ENCODE measurements around the gene APCDD1.
"Not testable (repeated sequence)": the region's sequence is repeated elsewhere in the genome, so short reads cannot be mapped to it uniquely, and the experiment has no call there.

Gene APCDD1

DNA sequence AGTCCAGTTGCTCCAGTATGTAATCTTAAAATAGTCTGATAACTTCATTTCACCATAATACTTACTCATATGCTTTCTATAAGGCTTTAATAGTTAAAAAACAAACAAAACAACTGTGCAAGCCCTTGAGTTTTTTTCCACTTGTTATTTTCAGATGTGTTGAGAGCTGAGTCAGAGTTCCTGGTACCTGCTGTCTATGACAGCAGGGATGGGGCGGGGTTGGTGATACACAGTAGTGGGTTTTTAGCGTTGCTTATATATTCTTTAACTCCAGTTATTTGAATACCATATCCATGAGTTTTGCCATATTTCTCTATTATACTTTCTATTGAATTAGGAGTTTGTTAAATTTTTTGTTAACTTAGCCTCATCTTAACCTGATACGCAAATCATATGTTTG, 76.4 kb downstream of the APCDD1 start:
- no peaks in the 10 kb centered on the region for H3K9me3 ChIP-seq (ENCODE audit: control insufficient read depth, low read length)
- H3K4me3 ChIP-seq (ENCODE audit: low read length), result no peak overlapping the region
- DNase-seq (ENCODE audit: low read depth), result no peak
- H3K27me3 ChIP-seq (replicated peaks; ENCODE audit: control insufficient read depth, insufficient read depth, low read length), result no peaks in the 10 kb centered on the region
- H3K4me1 ChIP-seq (ENCODE audit: control insufficient read depth, insufficient read depth, low read length), result peaks cover 12% of the 10 kb centered on the region
- H3K36me3 ChIP-seq (ENCODE audit: control insufficient read depth, insufficient read depth, low read length, severe bottlenecking), result peaks cover 4% of the 10 kb centered on the region
- H3K9ac ChIP-seq (ENCODE audit: low read length), result no peak overlapping the region

DNA sequence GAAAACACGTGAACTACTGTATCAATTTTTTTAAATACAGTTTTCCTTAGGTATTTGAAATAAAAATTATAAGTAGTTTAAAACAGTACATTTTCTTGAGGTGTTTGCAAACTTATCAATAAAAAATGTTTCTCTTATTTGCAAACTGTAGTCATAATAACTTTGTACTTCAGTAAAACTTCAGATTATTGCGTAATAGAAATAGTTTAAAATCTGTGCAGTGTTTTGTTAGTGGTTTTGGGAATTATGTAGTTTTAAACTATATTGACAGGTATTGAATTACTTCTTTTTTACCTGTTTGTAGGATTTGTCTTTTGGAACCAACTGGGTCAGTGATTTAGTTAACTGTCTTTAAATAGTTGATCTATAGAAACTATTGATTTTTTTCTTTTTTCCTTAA, 78.7 kb downstream of the APCDD1 start:
- Histone ChIP-seq H3K4me3 (ENCODE audit: low read length) (no peak overlapping the region), H3K4me1 (ENCODE audit: control insufficient read depth, insufficient read depth, low read length) (peaks cover 5% of the 10 kb centered on the region), H3K9ac (ENCODE audit: low read length) (no peak overlapping the region), H3K36me3 (ENCODE audit: control insufficient read depth, insufficient read depth, low read length, severe bottlenecking) (peaks cover 15% of the 10 kb centered on the region), H3K9me3 (ENCODE audit: control insufficient read depth, low read length) (no peaks in the 10 kb centered on the region), H3K27me3 (replicated peaks; ENCODE audit: control insufficient read depth, insufficient read depth, low read length) (no peaks in the 10 kb centered on the region)
- DNase-seq (ENCODE audit: low read depth), result no peak

- H3K27me3 ChIP-seq (replicated peaks; ENCODE audit: control insufficient read depth, insufficient read depth, low read length), result no peaks in the 10 kb centered on the region
- H3K4me3 ChIP-seq (ENCODE audit: low read length), result no peak overlapping the region
- peaks cover 5% of the 10 kb centered on the region for H3K4me1 ChIP-seq (ENCODE audit: control insufficient read depth, insufficient read depth, low read length)
- no peaks in the 10 kb centered on the region for H3K9me3 ChIP-seq (ENCODE audit: control insufficient read depth, low read length)
- peaks cover 38% of the 10 kb centered on the region for H3K36me3 ChIP-seq (ENCODE audit: control insufficient read depth, insufficient read depth, low read length, severe bottlenecking)
- H3K9ac ChIP-seq (ENCODE audit: low read length), result no peak overlapping the region
- no peak for DNase-seq (ENCODE audit: low read depth)
These were observed 81.8 kb downstream of the APCDD1 start for GRCh38 chr18:10536280-10536679.

DNA sequence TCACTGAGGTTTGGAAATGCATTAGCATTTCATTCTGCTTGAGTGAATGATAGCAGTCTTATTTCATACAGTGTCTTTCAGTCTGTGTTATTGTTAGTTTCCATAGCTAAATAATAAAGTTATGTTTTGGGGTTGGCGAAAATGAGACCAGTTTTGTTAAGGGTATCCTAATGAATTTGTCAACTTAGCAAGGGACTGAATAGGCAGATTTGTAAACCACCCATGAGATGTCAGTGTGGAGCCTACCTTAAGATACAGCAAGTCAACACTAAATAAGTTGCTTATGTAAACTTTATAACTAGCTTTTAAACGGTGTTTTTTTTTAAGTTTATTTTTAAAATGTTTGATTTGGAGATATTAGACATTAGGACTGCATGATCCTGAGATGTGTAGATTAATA, 83.3 kb downstream of the APCDD1 start:
- Histone ChIP-seq H3K4me3 (ENCODE audit: low read length) (no peak overlapping the region), H3K36me3 (ENCODE audit: control insufficient read depth, insufficient read depth, low read length, severe bottlenecking) (peaks cover 51% of the 10 kb centered on the region), H3K27me3 (replicated peaks; ENCODE audit: control insufficient read depth, insufficient read depth, low read length) (no peaks in the 10 kb centered on the region), H3K4me1 (ENCODE audit: control insufficient read depth, insufficient read depth, low read length) (peaks cover 5% of the 10 kb centered on the region), H3K9me3 (ENCODE audit: control insufficient read depth, low read length) (no peaks in the 10 kb centered on the region), H3K9ac (ENCODE audit: low read length) (no peak overlapping the region)
- DNase-seq (ENCODE audit: low read depth), result no peak

DNA sequence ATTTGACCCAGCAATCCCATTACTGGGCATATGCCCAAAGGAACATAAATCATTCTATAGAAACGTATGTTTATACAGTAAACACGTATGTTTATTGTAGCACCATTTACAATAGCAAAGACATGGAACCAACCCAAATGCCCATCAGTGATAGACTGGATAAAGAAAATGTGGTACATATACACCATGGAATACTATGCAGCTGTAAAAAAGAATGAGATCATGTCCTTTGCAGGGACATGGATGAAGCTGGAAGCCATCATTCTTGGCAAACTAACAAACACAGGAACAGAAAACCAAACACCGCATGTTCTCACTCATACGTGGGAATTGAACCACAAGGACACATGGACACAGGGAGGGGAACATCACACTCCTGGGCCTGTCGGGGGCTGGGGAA, 84.7 kb downstream of the APCDD1 start:
- not testable (repeated sequence) for H3K9me3 ChIP-seq (ENCODE audit: control insufficient read depth, low read length); H3K27me3 ChIP-seq (replicated peaks; ENCODE audit: control insufficient read depth, insufficient read depth, low read length); H3K4me3 ChIP-seq (ENCODE audit: low read length); DNase-seq (ENCODE audit: low read depth); H3K4me1 ChIP-seq (ENCODE audit: control insufficient read depth, insufficient read depth, low read length); H3K9ac ChIP-seq (ENCODE audit: low read length)
- peaks cover 65% of the 10 kb centered on the region for H3K36me3 ChIP-seq (ENCODE audit: control insufficient read depth, insufficient read depth, low read length, severe bottlenecking)

All from adipocyte (in vitro differentiated cells).